HG03575 (cell line): ENCODE data around the gene NPIPB4.
"Not testable (repeated sequence)": the region's sequence is repeated elsewhere in the genome, so short reads cannot be mapped to it uniquely, and the experiment has no call there.

Source experiments
- ATAC-seq: cut with Tn5 transposase; IDR thresholded peaks from one replicate; pipeline ENCODE4 v1.9.1; 2021; ENCODE audit not compliant: unreplicated experiment, insufficient number of reproducible peaks, low FRiP score; ENCODE audit errors: extremely low read depth

Gene NPIPB4

GRCh38 chr16:21857656-21858055 is at the start of gene NPIPB4:
NPIPB4 (minus strand) TSS chr16:21857756; CDS start chr16:21857378, 378 bp downstream.
- not testable (repeated sequence) for ATAC-seq

- ATAC-seq, result not testable (repeated sequence)
These were observed 41.4 kb upstream of the NPIPB4 start for GRCh38 chr16:21898998-21899397.

DNA sequence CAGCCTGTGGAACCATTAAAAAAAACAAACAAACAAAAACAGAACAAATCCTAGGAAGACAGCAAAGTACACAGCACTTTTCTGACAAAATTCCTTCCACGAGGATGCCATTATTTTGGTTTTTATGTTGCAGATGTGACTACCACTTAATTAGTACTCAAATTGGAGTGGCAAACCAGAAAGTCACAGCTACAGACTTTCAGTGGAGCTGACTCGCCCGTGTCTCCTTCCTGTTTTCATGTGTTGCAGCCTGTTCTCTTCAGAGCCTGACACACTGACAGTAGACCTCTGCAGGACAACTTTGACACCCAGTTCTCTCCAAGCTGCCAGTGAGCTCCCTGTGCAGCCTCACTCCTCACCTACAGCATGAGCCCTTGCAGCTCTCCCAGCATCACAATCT is 24.4 kb upstream of the NPIPB4 start:
- not testable (repeated sequence) for ATAC-seq

DNA sequence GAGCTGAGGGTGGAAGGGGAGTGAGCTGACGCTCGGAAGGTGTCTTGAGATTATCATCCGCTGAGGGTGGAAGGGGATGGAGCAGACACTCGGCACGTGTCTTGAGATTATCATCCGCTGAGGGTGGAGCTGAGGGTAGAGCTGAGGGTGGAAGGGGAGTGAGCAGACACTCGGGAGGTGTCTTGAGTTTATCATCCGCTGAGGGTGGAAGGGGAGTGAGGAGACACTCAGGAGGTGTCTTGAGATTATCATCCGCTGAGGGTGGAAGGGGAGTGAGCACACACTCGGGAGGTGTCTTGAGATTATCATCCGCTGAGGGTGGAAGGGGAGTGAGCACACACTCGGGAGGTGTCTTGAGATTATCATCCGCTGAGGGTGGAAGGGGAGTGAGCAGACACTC is 20.4 kb downstream of the NPIPB4 start:
- not testable (repeated sequence) for ATAC-seq

DNA sequence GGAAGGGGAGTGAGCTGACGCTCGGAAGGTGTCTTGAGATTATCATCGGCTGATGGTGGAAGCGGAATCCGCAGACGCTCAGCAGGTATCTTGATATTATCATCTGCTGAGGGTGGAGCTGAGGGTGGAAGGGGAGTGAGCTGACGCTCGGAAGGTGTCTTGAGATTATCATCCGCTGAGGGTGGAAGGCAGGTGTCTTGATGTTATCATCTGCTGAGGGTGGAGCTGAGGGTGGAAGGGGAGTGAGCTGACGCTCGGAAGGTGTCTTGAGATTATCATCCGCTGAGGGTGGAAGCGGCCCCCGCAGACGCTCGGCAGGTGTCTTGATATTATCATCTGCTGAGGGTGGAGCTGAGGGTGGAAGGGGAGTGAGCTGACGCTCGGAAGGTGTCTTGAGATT is 21.2 kb downstream of the NPIPB4 start:
- not testable (repeated sequence) for ATAC-seq

DNA sequence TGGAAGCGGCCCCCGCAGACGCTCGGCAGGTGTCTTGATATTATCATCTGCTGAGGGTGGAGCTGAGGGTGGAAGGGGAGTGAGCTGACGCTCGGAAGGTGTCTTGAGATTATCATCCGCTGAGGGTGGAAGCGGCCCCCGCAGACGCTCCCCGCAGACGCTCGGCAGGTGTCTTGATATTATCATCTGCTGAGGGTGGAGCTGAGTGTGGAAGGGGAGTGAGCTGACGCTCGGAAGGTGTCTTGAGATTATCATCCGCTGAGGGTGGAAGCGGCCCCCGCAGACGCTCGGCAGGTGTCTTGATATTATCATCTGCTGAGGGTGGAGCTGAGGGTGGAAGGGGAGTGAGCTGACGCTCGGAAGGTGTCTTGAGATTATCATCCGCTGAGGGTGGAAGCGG is 21.8 kb downstream of the NPIPB4 start:
- ATAC-seq, result not testable (repeated sequence)

DNA sequence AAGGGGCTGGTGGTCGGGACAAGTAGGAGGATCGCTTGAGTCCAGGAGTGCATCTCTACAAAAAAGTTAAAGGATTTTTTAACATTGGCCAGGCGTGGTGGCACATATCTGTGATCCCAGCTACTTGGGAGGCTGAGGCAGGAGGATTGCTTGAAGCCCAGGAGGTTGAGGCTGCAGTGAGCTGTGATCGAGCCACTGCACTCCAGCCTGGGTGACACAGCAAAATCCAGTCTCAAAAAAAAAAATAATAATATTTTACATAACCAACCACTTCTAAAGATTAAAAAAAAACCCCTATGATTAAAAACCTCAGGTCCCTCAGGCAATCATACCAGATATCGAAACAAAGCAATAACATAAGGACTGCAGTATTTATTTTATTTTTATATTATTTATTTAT is 23.3 kb downstream of the NPIPB4 start:
- ATAC-seq, result not testable (repeated sequence)

DNA sequence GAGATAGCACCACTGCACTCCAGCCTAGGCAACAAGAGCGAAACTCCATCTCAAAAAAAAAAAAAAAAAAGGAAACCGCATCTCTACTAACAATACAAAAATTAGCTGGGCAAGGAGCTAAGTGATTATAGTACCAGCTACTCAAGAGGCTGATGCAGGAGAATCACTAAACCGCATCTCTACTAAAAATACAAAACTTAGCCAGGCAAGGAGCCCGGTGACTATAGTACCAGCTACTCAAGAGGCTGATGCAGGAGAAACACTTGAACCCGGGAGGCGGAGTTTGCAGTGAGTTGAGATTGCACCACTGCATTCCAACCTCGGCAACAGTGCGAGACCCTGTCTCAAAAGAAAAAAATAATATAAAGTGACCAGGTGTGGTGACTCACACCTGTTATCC is 27.6 kb downstream of the NPIPB4 start:
- ATAC-seq, result not testable (repeated sequence)

DNA sequence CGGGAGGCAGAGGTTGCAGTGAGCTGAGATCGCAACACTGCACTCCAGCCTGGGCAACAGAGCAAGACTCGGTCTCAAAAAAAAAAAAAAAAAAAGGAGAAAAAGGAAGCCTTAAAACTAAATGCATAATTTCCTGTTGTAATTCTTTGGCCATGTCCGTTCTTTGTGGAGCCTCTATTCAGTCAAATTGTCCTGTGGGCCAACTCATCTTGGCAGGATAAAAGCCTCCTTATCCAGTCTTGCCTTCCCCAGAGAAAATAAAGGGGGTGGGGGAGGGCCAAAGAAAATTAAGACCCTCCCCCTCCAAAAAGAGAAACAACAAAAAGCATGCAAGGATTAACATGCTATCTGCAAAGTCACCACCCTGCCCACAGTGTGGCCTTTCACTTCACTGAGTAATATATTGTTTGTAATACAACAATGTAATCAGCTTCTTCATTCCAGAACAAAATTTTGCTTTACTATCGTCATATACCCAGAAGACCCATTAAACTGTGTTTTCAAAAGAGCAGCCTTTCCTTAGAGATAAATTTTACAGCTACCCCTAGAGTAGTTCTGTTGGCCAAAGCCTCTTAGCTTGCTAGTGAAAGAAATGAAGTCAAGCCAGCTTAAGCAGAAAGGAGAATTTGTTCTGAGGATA is 31.4 kb downstream of the NPIPB4 start:
- ATAC-seq, result not testable (repeated sequence)

DNA sequence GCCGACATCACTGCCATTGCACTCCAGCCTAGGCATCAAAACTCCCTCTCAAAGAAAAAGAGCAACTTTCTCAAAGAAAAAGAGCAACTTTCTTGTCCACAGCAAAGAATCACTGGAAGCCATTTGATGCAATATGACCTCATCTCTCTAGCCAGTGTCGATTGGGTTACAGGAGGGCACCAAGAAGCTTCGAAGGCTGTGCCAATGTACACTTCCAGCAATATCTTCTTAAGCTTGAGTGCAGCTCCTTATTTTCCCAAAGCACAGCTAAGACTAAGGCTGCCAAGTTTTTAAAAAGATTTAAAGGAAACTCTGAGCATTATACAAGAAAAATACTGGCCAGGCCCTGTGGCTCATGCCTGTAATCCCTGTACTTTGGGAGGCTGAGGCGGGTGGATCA is 32.0 kb downstream of the NPIPB4 start:
- ATAC-seq, result not testable (repeated sequence)

DNA sequence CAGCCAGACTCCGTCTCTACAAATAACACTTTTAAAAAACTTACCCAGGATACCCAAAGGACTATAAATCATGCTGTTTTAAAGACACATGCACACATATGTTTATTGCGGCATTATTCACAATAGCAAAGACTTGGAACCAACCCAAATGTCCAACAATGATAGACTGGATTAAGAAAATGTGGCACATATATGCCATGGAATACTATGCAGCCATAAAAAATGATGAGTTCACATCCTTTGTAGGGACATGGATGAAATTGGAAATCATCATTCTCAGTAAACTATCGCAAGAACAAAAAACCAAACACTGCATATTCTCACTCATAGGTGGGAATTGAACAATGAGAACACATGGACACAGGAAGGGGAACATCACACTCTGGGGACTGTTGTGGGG is 34.3 kb downstream of the NPIPB4 start:
- not testable (repeated sequence) for ATAC-seq

- ATAC-seq, result not testable (repeated sequence)
These were observed 36.6 kb downstream of the NPIPB4 start for GRCh38 chr16:21820908-21821465.

- peak; percentile 41 for ATAC-seq
These were observed 37.3 kb downstream of the NPIPB4 start for GRCh38 chr16:21820028-21820907.

DNA sequence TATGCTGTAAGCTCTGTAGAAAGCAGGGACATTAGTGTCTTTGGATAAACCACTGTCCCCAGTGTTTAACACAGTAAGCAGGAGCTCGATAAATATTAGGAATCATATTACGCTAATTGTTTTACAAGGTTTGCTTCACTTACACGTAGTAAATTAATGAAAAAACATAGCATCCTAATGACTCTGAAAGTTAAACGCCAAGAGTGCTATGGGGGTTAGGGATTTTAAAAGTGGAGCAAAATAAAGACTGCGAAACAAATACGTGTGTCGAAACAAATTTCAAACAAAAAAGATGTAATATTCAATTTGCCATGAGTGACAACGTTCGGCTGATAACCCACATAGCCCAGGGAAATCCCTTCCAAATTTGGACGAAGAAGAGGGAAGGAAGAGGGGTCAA is 37.9 kb downstream of the NPIPB4 start:
- ATAC-seq, result not testable (repeated sequence)

GRCh38 chr16:21817012-21817411 is 40.5 kb downstream of the NPIPB4 start:
- ATAC-seq, result not testable (repeated sequence)

GRCh38 chr16:21815694-21816093 is 41.9 kb downstream of the NPIPB4 start:
- ATAC-seq, result not testable (repeated sequence)

DNA sequence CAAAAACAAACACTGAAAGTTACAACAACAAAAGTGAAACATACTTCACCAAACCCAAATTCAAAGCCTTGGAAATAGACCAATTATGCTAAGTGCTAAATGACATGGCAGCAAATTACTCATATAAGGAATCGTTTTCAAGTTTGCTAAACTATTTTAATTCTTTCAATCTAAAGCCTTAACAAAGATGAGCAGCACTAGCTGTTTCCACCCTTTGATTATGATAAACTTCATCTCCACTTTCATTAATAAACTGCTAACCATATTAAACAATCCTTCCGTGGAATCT is 55.2 kb downstream of the NPIPB4 start:
- ATAC-seq, result not testable (repeated sequence)

GRCh38 chr16:21801538-21802374 is 55.8 kb downstream of the NPIPB4 start:
- not testable (repeated sequence) for ATAC-seq

- not testable (repeated sequence) for ATAC-seq
These were observed 59.0 kb downstream of the NPIPB4 start for GRCh38 chr16:21798601-21799000.
